IMR-90 (cell line): ENCODE results near the gene DRAXIN. TPM values are rescaled to one million over a fixed set of nuclear protein-coding genes. Genes with fewer than 3 reads are reported as not detected.

Experiments used
- ATAC-seq: fragments of 200-7000 bp; cut with Tn5 transposase; 2 replicates; pipeline ENCODE4 v1.9.1; 2020; ENCODE audit warnings: low read depth, mild to moderate bottlenecking, moderate library complexity
- BruUV-seq: library from RNA; stranded (reverse); fragments of 400-500 nt; replicated peaks from 2 replicates; lab custom pipeline; 2021; lab: Mats Ljungman, UMichigan
- CTCF ChIA-PET: fragments of 300-600 bp; formaldehyde crosslinking; extraction: SDS; loops from one replicate; lab custom pipeline; 2021; ENCODE audit warnings: antibody characterized with exemption; lab: Yijun Ruan, JAX
- POLR2A ChIA-PET: fragments of 300-600 bp; sonication (Branson Sonifier 250); formaldehyde crosslinking; loops from one replicate; lab custom pipeline; 2022; ENCODE audit warnings: antibody characterized with exemption; ENCODE audit not compliant: unreplicated experiment; lab: Charles Lee
- DNase-seq: peaks from one replicate; pipeline ENCODE4 v3.0.0; 2013
- H2AFZ ChIP-seq: replicated peaks from 2 replicates; pipeline ENCODE3; 2013; ENCODE audit warnings: low read length, mild to moderate bottlenecking; ENCODE audit not compliant: poor library complexity
- H2AK5ac ChIP-seq: 2 replicates; pipeline ENCODE4 v1.6.1; 2013; ENCODE audit warnings: low read depth, low read length, inconsistent platforms
- H2AK9ac ChIP-seq: replicated peaks from 2 replicates; pipeline ENCODE3; 2013; ENCODE audit warnings: mild to moderate bottlenecking, low read depth, low read length, moderate library complexity; ENCODE audit not compliant: poor library complexity
- H2BK120ac ChIP-seq: 2 replicates; pipeline ENCODE4 v1.6.1; 2013; ENCODE audit warnings: low read depth, low read length, inconsistent platforms
- H2BK15ac ChIP-seq: 3 replicates; pipeline ENCODE4 v1.6.1; 2013; ENCODE audit warnings: low read depth, low read length, inconsistent platforms
- H2BK20ac ChIP-seq: 2 replicates; pipeline ENCODE4 v1.6.1; 2013; ENCODE audit warnings: low read depth, mild to moderate bottlenecking, inconsistent platforms, low read length, moderate library complexity
- H2BK5ac ChIP-seq: 2 replicates; pipeline ENCODE4 v1.6.1; 2013; ENCODE audit warnings: mild to moderate bottlenecking, low read depth, low read length, inconsistent platforms; ENCODE audit not compliant: poor library complexity, severe bottlenecking
- H3K14ac ChIP-seq: replicated peaks from 2 replicates; pipeline ENCODE4 v1.6.1; 2013; ENCODE audit warnings: low read depth, low read length, inconsistent platforms
- H3K18ac ChIP-seq: 2 replicates; pipeline ENCODE4 v1.6.1; 2013; ENCODE audit warnings: low read depth, low read length, control low read depth
- H3K23ac ChIP-seq: 2 replicates; pipeline ENCODE4 v1.6.1; 2013; ENCODE audit warnings: low read depth, low read length, inconsistent platforms
- H3K27ac ChIP-seq: 2 replicates; pipeline ENCODE4 v1.5.1; 2013; ENCODE audit warnings: mild to moderate bottlenecking, control low read depth, low read length; ENCODE audit not compliant: insufficient read depth
- H3K27me3 ChIP-seq: 2 replicates; pipeline ENCODE4 v1.6.1; 2013; ENCODE audit warnings: low read length; ENCODE audit not compliant: control insufficient read depth, insufficient read depth
- H3K36me3 ChIP-seq: 2 replicates; pipeline ENCODE4 v1.6.1; 2013; ENCODE audit warnings: low read length, mixed read lengths; ENCODE audit not compliant: control insufficient read depth, insufficient read depth
- H3K4ac ChIP-seq: 2 replicates; pipeline ENCODE4 v1.6.1; 2013; ENCODE audit warnings: low read depth, low read length, inconsistent platforms
- H3K4me1 ChIP-seq: 2 replicates; pipeline ENCODE4 v1.6.1; 2013; ENCODE audit warnings: low read length, mixed read lengths; ENCODE audit not compliant: control insufficient read depth, insufficient read depth
- H3K4me2 ChIP-seq: 2 replicates; pipeline ENCODE4 v1.6.1; 2013; ENCODE audit warnings: low read depth, mild to moderate bottlenecking, control low read depth, low read length, moderate library complexity
- H3K4me3 ChIP-seq: 2 replicates; pipeline ENCODE4 v1.5.1; 2013; ENCODE audit warnings: low read depth, mild to moderate bottlenecking, control low read depth, low read length, moderate library complexity; ENCODE audit not compliant: insufficient read depth
- H3K56ac ChIP-seq: 2 replicates; pipeline ENCODE4 v1.6.1; 2013; ENCODE audit warnings: low read length, inconsistent platforms; ENCODE audit not compliant: insufficient read depth; ENCODE audit errors: extremely low read depth
- H3K79me1 ChIP-seq, 2 experiments: 2 replicates each; pipeline ENCODE4 v1.6.1; 2013; ENCODE audit warnings: low read length in 2 of 2, inconsistent platforms in 1 of 2, low read depth in 1 of 2
- H3K9ac ChIP-seq: 2 replicates; pipeline ENCODE4 v1.6.1; 2013; ENCODE audit warnings: low read depth, low read length, control low read depth
- H3K9me1 ChIP-seq: 2 replicates; pipeline ENCODE4 v1.6.1; 2013; ENCODE audit warnings: low read length, inconsistent platforms; ENCODE audit not compliant: insufficient read depth
- H3K9me3 ChIP-seq: 2 replicates; pipeline ENCODE4 v1.6.1; 2013; ENCODE audit warnings: low read length; ENCODE audit not compliant: control insufficient read depth, insufficient read depth
- H4K20me1 ChIP-seq: 2 replicates; pipeline ENCODE4 v1.6.1; 2013; ENCODE audit warnings: low read length, inconsistent platforms; ENCODE audit not compliant: insufficient read depth
- H4K5ac ChIP-seq: 2 replicates; pipeline ENCODE4 v1.6.1; 2013; ENCODE audit warnings: mild to moderate bottlenecking, low read depth, low read length, control low read depth
- H4K8ac ChIP-seq, 2 experiments: 2 replicates each; pipeline ENCODE4 v1.6.1; 2013; ENCODE audit warnings: low read depth in 2 of 2, low read length in 2 of 2, control low read depth in 1 of 2, inconsistent platforms in 1 of 2
- H4K91ac ChIP-seq: 2 replicates; pipeline ENCODE4 v1.6.1; 2013; ENCODE audit warnings: low read depth, low read length, inconsistent platforms; ENCODE audit not compliant: insufficient read depth
- CEBPB ChIP-seq: IDR thresholded peaks from 2 replicates; pipeline ENCODE4 v1.6.1; 2012; ENCODE audit warnings: low read depth, low read length, improper control_type of control experiment
- CHD1 ChIP-seq: IDR thresholded peaks from 2 replicates; pipeline ENCODE4 v1.6.1; 2012; ENCODE audit warnings: low read depth, low read length, improper control_type of control experiment
- FOS ChIP-seq: fragments of 150-350 bp; IDR thresholded peaks from 2 replicates; pipeline ENCODE4 v1.6.1; 2016; ENCODE audit warnings: low read depth, low read length
- MAFK ChIP-seq: IDR thresholded peaks from 2 replicates; pipeline ENCODE4 v1.6.1; 2012; ENCODE audit warnings: low read depth, low read length, improper control_type of control experiment
- MXI1 ChIP-seq: IDR thresholded peaks from 2 replicates; pipeline ENCODE4 v1.6.1; 2012; ENCODE audit warnings: low read depth, mild to moderate bottlenecking, low read length, moderate library complexity, borderline replicate concordance
- RFX5 ChIP-seq: IDR thresholded peaks from 2 replicates; pipeline ENCODE4 v1.8.0; 2012; ENCODE audit warnings: low read depth, mild to moderate bottlenecking, low read length, moderate library complexity
- SMC3 ChIP-seq: fragments of 150-350 bp; IDR thresholded peaks from 2 replicates; pipeline ENCODE4 v1.6.1; 2016; ENCODE audit warnings: low read depth, mild to moderate bottlenecking, antibody characterized with exemption, low read length, moderate library complexity
- WGBS, 2 experiments: methylation state at CpG; one replicate each; pipeline versions ENCODE4 v1.1.5 to v1.1.7; 2013; ENCODE audit warnings: missing lambda C conversion rate in 2 of 2; ENCODE audit not compliant: insufficient read length in 1 of 2; ENCODE audit errors: extremely low coverage in 2 of 2; 5-methylcytosine and 5-hydroxymethylcytosine counted together
- dilution Hi-C: fragments of 300-500 bp; cut with HindIII; formaldehyde crosslinking; loops from one replicate; pipeline ENCODE4 v1.14.3; 2018; ENCODE audit warnings: low sequenced_read_pairs; ENCODE audit not compliant: unreplicated experiment
- in situ Hi-C: fragments of 300-500 bp; cut with MboI; formaldehyde crosslinking; loops from 3 replicates; pipeline ENCODE4 v1.14.3; 2019; ENCODE audit warnings: low sequenced_read_pairs, inconsistent platforms, mixed read lengths
- intact Hi-C: fragments of 100-400 bp; cut with micrococcal nuclease; formaldehyde crosslinking; loops from 2 replicates; pipeline ENCODE4 v1.10.0; 2022
- polyA plus RNA-seq, 3 experiments: library from polyadenylated mRNA; depleted of rRNA; stranded (reverse); fragments of >200 nt; gene quantifications; 2 replicates each; pipeline ENCODE4 v1.2.3, GENCODE V29; 2012; ENCODE audit warnings: low replicate concordance in 1 of 3
- total RNA-seq: library from RNA; depleted of rRNA; stranded (reverse); fragments of >200 nt; gene quantifications from 2 replicates; pipeline ENCODE4 v1.2.3, GENCODE V29; 2012
- TF ChIP-seq, protein P1 (sequence below): fragments of 150-350 bp; IDR thresholded peaks from 2 replicates; pipeline ENCODE4 v1.6.1; 2016; ENCODE audit warnings: low read depth, mild to moderate bottlenecking, low read length, moderate library complexity, borderline replicate concordance
- TF ChIP-seq, protein P2 (sequence below): conservative IDR thresholded peaks from 2 replicates; pipeline ENCODE4 v1.5.1; 2012; ENCODE audit warnings: mild to moderate bottlenecking, low read depth, low read length, improper control_type of control experiment

Gene DRAXIN
- total and polyA plus RNA-seq, 2 of the 4 experiments (the other 2 are of a cell fraction): under 0.01 to 0.02 TPM

DNA sequence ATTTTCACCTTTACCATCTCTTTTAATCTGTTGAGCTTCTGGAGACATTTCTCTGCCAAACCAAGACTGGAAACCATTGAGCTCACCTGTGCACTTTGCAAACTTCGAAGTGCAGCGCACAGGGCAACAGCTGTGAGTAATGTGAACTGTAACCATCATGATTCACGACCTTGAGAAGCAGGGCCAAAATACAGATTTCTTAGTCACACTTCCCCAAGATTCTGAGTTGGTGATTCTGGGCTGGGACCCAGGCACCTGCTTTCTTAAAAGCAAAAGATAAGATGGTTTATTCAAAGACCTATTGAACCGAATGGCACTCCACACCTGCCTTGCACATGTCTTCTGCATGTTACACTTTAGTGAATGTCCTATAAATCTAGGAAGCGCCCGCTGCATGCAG lies 54.6 kb downstream of the DRAXIN start:
- Histone ChIP-seq H3K27ac (no peak overlapping the region), H4K8ac (no peak overlapping the region), H3K4ac (no peak overlapping the region), H2AK9ac (no peak overlapping the region), H3K4me1 (no peaks in the 10 kb centered on the region), H4K91ac (no peak overlapping the region), H3K4me3 (no peak overlapping the region), H3K36me3 (peaks cover 27% of the 10 kb centered on the region), H2BK5ac (no peak overlapping the region), H2BK15ac (no peak overlapping the region), H4K5ac (no peak overlapping the region), H2AFZ (no peak overlapping the region), H3K9ac (no peak overlapping the region), H4K20me1 (no peaks in the 10 kb centered on the region), H3K9me1 (no peaks in the 10 kb centered on the region), H2BK20ac (no peak overlapping the region), H2BK120ac (no peak overlapping the region), H3K56ac (no peak overlapping the region), H3K18ac (no peak overlapping the region), H2AK5ac (no peak overlapping the region), H3K23ac (no peak overlapping the region), H3K14ac (no peak overlapping the region), H3K4me2 (no peak overlapping the region), H3K79me1 (peaks cover 0 to 12% of the 10 kb centered on the region in 2 experiments; a peak in 1 of 4 replicates), H3K9me3 (no peaks in the 10 kb centered on the region), H3K27me3 (no peaks in the 10 kb centered on the region)
- CTCF ChIA-PET: no interaction called here
- POLR2A ChIA-PET: no interaction called here
- intact Hi-C loops (no loop called here), in situ Hi-C loops (no loop called here), dilution Hi-C loops (no loop called here)
- BruUV-seq: no TSS peak
- peak; percentile 42 for DNase-seq
- no peak for ATAC-seq
- no CpG with 5 or more reads among the region's 6 CpGs for WGBS, 2 experiments
- TF ChIP-seq, protein P1, sequence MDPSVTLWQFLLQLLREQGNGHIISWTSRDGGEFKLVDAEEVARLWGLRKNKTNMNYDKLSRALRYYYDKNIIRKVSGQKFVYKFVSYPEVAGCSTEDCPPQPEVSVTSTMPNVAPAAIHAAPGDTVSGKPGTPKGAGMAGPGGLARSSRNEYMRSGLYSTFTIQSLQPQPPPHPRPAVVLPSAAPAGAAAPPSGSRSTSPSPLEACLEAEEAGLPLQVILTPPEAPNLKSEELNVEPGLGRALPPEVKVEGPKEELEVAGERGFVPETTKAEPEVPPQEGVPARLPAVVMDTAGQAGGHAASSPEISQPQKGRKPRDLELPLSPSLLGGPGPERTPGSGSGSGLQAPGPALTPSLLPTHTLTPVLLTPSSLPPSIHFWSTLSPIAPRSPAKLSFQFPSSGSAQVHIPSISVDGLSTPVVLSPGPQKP: no peak
- TF ChIP-seq, protein P2, sequence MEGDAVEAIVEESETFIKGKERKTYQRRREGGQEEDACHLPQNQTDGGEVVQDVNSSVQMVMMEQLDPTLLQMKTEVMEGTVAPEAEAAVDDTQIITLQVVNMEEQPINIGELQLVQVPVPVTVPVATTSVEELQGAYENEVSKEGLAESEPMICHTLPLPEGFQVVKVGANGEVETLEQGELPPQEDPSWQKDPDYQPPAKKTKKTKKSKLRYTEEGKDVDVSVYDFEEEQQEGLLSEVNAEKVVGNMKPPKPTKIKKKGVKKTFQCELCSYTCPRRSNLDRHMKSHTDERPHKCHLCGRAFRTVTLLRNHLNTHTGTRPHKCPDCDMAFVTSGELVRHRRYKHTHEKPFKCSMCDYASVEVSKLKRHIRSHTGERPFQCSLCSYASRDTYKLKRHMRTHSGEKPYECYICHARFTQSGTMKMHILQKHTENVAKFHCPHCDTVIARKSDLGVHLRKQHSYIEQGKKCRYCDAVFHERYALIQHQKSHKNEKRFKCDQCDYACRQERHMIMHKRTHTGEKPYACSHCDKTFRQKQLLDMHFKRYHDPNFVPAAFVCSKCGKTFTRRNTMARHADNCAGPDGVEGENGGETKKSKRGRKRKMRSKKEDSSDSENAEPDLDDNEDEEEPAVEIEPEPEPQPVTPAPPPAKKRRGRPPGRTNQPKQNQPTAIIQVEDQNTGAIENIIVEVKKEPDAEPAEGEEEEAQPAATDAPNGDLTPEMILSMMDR: no peak
- TF ChIP-seq FOS (no peak), CHD1 (no peak), CEBPB (no peak), MAFK (no peak), SMC3 (no peak), RFX5 (no peak), MXI1 (no peak)
